Measurements from ENCODE around the gene SLC35E2B.

GRCh38 chr1:1664941-1665814, 27.4 kb downstream of the SLC35E2B start:
- TF ChIP-seq CTCF (IDR thresholded peaks at IDR 0.05; ENCODE audit: low read depth, low read length) (no peak), EZH2phosphoT487 (IDR thresholded peaks at IDR 0.05; ENCODE audit: low read depth) (no peak)

All from OCI-LY3 (cell line).